ENCODE measurements around the gene SORL1. TPM values are rescaled to one million over a fixed set of nuclear protein-coding genes. Genes with fewer than 3 reads are reported as not detected.

Gene SORL1
- polyA plus RNA-seq, 1 donor from 2014 or later: 6.5 TPM

DNA sequence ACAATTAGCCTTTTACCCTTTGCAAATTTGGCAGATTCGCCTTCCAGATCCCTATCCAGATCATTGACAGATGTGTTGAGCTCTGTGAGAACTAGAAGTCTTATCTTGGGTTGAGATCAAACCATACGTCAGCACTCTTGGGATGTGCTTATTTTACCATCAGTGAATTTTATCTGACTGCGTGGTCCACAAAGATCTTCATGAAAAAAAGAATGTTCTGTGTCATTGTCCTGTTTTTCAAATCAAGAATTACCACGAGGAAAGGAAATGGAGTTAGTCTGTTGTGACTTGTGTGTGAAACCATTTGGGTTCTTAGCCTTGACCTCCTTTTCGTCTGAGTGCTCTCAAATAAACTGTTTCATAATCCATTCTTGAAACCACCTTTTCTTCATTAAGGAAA lies 86.9 kb downstream of the SORL1 start:
- H3K9ac ChIP-seq (ENCODE audit: low read length): no peak overlapping the region
- no peaks in the 10 kb centered on the region for H3K9me3 ChIP-seq (ENCODE audit: low read length)
- H3K79me2 ChIP-seq (replicated peaks; ENCODE audit: insufficient read depth, low read length): no peaks in the 10 kb centered on the region

DNA sequence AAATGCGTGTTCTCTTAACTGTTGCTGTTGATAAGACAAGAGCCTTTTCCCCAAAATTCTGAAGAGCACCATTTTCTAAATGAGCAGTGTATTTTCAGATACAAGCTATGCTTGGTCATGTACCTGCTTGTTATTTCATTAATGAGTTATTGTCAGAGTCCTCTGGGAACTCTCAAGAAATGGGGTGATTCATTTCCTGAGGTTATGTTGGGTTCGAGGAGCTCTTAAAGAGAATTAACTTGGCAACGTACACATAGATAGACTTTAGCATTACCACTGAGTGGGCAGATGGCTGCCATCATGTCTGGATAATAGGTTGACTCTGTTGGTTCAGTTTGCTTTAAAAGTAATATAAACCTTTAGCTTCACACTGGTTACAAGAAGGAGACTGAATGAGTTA lies 88.5 kb downstream of the SORL1 start:
- Histone ChIP-seq H3K79me2 (replicated peaks; ENCODE audit: insufficient read depth, low read length) (no peaks in the 10 kb centered on the region), H3K27ac (ENCODE audit: low read length) (no peak overlapping the region), H3K36me3 (ENCODE audit: insufficient read depth, low read length) (no peaks in the 10 kb centered on the region), H3K9me2 (ENCODE audit: insufficient read depth, low read length) (no peaks in the 10 kb centered on the region), H3K27me3 (ENCODE audit: insufficient read depth, low read depth, low read length) (no peaks in the 10 kb centered on the region), H2AFZ (ENCODE audit: low read depth, low read length) (no peak overlapping the region), H3F3A (ENCODE audit: insufficient read depth, low read length, poor library complexity, severe bottlenecking) (no peaks in the 10 kb centered on the region), H3K4me3 (ENCODE audit: low read length) (no peak overlapping the region), H3K9me3 (ENCODE audit: low read length) (no peaks in the 10 kb centered on the region), H4K20me1 (ENCODE audit: insufficient read depth) (no peaks in the 10 kb centered on the region), H3K9ac (ENCODE audit: low read length) (no peak overlapping the region), H3K4me2 (ENCODE audit: low read length) (no peak overlapping the region)
- TF ChIP-seq TAF1 (IDR thresholded peaks at IDR 0.05; ENCODE audit: low read depth): no peak
- no peak for TF ChIP-seq SMC3 (conservative IDR thresholded peaks at IDR 0.05; ENCODE audit: poor library complexity)
- no peak for TF ChIP-seq MXI1 (conservative IDR thresholded peaks at IDR 0.05; ENCODE audit: poor library complexity, severe bottlenecking)
- TF ChIP-seq, protein P1, sequence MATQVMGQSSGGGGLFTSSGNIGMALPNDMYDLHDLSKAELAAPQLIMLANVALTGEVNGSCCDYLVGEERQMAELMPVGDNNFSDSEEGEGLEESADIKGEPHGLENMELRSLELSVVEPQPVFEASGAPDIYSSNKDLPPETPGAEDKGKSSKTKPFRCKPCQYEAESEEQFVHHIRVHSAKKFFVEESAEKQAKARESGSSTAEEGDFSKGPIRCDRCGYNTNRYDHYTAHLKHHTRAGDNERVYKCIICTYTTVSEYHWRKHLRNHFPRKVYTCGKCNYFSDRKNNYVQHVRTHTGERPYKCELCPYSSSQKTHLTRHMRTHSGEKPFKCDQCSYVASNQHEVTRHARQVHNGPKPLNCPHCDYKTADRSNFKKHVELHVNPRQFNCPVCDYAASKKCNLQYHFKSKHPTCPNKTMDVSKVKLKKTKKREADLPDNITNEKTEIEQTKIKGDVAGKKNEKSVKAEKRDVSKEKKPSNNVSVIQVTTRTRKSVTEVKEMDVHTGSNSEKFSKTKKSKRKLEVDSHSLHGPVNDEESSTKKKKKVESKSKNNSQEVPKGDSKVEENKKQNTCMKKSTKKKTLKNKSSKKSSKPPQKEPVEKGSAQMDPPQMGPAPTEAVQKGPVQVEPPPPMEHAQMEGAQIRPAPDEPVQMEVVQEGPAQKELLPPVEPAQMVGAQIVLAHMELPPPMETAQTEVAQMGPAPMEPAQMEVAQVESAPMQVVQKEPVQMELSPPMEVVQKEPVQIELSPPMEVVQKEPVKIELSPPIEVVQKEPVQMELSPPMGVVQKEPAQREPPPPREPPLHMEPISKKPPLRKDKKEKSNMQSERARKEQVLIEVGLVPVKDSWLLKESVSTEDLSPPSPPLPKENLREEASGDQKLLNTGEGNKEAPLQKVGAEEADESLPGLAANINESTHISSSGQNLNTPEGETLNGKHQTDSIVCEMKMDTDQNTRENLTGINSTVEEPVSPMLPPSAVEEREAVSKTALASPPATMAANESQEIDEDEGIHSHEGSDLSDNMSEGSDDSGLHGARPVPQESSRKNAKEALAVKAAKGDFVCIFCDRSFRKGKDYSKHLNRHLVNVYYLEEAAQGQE (IDR thresholded peaks at IDR 0.05; ENCODE audit: borderline replicate concordance): no peak
- TF ChIP-seq EZH2 (IDR thresholded peaks at IDR 0.05; ENCODE audit: borderline replicate concordance, insufficient read depth, low read length, poor library complexity, severe bottlenecking): no peak
- no peak for TF ChIP-seq EP300 (conservative IDR thresholded peaks at IDR 0.05; ENCODE audit: poor library complexity, severe bottlenecking)
- TF ChIP-seq, protein P2, sequence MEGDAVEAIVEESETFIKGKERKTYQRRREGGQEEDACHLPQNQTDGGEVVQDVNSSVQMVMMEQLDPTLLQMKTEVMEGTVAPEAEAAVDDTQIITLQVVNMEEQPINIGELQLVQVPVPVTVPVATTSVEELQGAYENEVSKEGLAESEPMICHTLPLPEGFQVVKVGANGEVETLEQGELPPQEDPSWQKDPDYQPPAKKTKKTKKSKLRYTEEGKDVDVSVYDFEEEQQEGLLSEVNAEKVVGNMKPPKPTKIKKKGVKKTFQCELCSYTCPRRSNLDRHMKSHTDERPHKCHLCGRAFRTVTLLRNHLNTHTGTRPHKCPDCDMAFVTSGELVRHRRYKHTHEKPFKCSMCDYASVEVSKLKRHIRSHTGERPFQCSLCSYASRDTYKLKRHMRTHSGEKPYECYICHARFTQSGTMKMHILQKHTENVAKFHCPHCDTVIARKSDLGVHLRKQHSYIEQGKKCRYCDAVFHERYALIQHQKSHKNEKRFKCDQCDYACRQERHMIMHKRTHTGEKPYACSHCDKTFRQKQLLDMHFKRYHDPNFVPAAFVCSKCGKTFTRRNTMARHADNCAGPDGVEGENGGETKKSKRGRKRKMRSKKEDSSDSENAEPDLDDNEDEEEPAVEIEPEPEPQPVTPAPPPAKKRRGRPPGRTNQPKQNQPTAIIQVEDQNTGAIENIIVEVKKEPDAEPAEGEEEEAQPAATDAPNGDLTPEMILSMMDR (IDR thresholded peaks at IDR 0.05; ENCODE audit: poor library complexity, severe bottlenecking): no peak
- no peak for TF ChIP-seq RAD21 (conservative IDR thresholded peaks at IDR 0.05)
- TF ChIP-seq POLR2AphosphoS5 (IDR thresholded peaks at IDR 0.05): no peak

More for the DNA sequence above, 86.9 kb downstream of the SORL1 start:
- Histone ChIP-seq H3K27me3 (ENCODE audit: insufficient read depth, low read depth, low read length) (no peaks in the 10 kb centered on the region), H3K9me2 (ENCODE audit: insufficient read depth, low read length) (no peaks in the 10 kb centered on the region), H3F3A (ENCODE audit: insufficient read depth, low read length, poor library complexity, severe bottlenecking) (no peaks in the 10 kb centered on the region), H2AFZ (ENCODE audit: low read depth, low read length) (no peak overlapping the region), H3K4me3 (ENCODE audit: low read length) (no peak overlapping the region), H3K27ac (ENCODE audit: low read length) (no peak overlapping the region), H3K4me2 (ENCODE audit: low read length) (no peak overlapping the region), H4K20me1 (ENCODE audit: insufficient read depth) (no peaks in the 10 kb centered on the region), H3K36me3 (ENCODE audit: insufficient read depth, low read length) (no peaks in the 10 kb centered on the region)
- TF ChIP-seq, protein P2 (IDR thresholded peaks at IDR 0.05; ENCODE audit: poor library complexity, severe bottlenecking): no peak
- TF ChIP-seq POLR2AphosphoS5 (IDR thresholded peaks at IDR 0.05) (no peak), SMC3 (conservative IDR thresholded peaks at IDR 0.05; ENCODE audit: poor library complexity) (no peak), RAD21 (conservative IDR thresholded peaks at IDR 0.05) (no peak), EZH2 (IDR thresholded peaks at IDR 0.05; ENCODE audit: borderline replicate concordance, insufficient read depth, low read length, poor library complexity, severe bottlenecking) (no peak), EP300 (conservative IDR thresholded peaks at IDR 0.05; ENCODE audit: poor library complexity, severe bottlenecking) (no peak), MXI1 (conservative IDR thresholded peaks at IDR 0.05; ENCODE audit: poor library complexity, severe bottlenecking) (no peak), TAF1 (IDR thresholded peaks at IDR 0.05; ENCODE audit: low read depth) (no peak)
- TF ChIP-seq, protein P1 (IDR thresholded peaks at IDR 0.05; ENCODE audit: borderline replicate concordance): no peak

Measured in neural cell (in vitro differentiated cells).